ENCODE results near the gene MX1. TPM values are rescaled to one million over a fixed set of nuclear protein-coding genes. Genes with fewer than 3 reads are reported as not detected.

The MX1 gene
- total RNA-seq, 1 experiment from 2014 or later = 2.0 TPM

GRCh38 chr21:41507521-41508414 is 81.7 kb downstream of the MX1 start, which contains the start of gene TMPRSS2:
TMPRSS2 (minus strand) TSS chr21:41508158; CDS start chr21:41498133, 10,025 bp downstream.
- Histone ChIP-seq H3K27ac (ENCODE audit: low read depth, low read length) (no peak within 1 kb of the TSS), H3K4me2 (ENCODE audit: low read length) (no peak within 1 kb of the TSS), H2AFZ (ENCODE audit: low read depth, low read length, poor library complexity, severe bottlenecking) (no peak within 1 kb of the TSS), H3K36me3 (ENCODE audit: control insufficient read depth in 1 of 2, insufficient read depth in 2 of 2, low read length in 2 of 2) (no peaks in the 10 kb centered on the region), H3K4me3 (replicated peaks in 1 of 2; ENCODE audit: low read depth in 1 of 2, low read length in 2 of 2) (no peak within 1 kb of the TSS), H3K27me3 (ENCODE audit: insufficient read depth, low read length) (peaks cover under 1% of the 10 kb centered on the region; the same call in 1 of the 2 replicates), H3K4me1 (ENCODE audit: control insufficient read depth in 1 of 2, insufficient read depth in 2 of 2, low read length in 2 of 2) (no peaks in the 10 kb centered on the region), H4K20me1 (ENCODE audit: insufficient read depth) (no peaks in the 10 kb centered on the region), H3K9ac (ENCODE audit: low read length) (no peak within 1 kb of the TSS), H3K79me2 (ENCODE audit: insufficient read depth, low read length) (no peaks in the 10 kb centered on the region), H3K9me3 (ENCODE audit: control insufficient read depth in 1 of 2, insufficient read depth in 1 of 2, low read depth in 1 of 2, low read length in 2 of 2) (no peaks in the 10 kb centered on the region), H3K9me2 (ENCODE audit: insufficient read depth) (no peaks in the 10 kb centered on the region)
- POLR2A ChIA-PET = no interaction called here
- BruUV-seq (replicated peaks) = no TSS peak
- DNase-seq (ENCODE audit: low read depth, low spot score) (no peak), ATAC-seq (no peak)
- RAD21 ChIA-PET (ENCODE audit: low non-redundant PET in 1 of 2, low total read pairs in 2 of 2, uncharacterized antibody in 2 of 2, unreplicated experiment in 2 of 2) = no interaction called here
- CTCF ChIA-PET = no interaction called here
- intact Hi-C loops (cut with micrococcal nuclease) = no loop called here
- TF ChIP-seq ELF1 (IDR thresholded peaks at IDR 0.05; ENCODE audit: borderline replicate concordance, low read depth) (no peak), POLR2AphosphoS5 (IDR thresholded peaks at IDR 0.05; ENCODE audit: low read depth, low read length) (no peak), TCF7L2 (IDR thresholded peaks at IDR 0.05; ENCODE audit: borderline replicate concordance, extremely low read depth, insufficient read depth, insufficient read length) (no peak), SRF (IDR thresholded peaks at IDR 0.05; ENCODE audit: low read depth) (no peak), SP1 (IDR thresholded peaks at IDR 0.05; ENCODE audit: low read depth) (no peak), CBX3 (IDR thresholded peaks at IDR 0.05; ENCODE audit: low read depth) (no peak), EZH2 (IDR thresholded peaks at IDR 0.05) (no peak), CTCF (IDR thresholded peaks at IDR 0.05 in 2 of 3, conservative IDR thresholded peaks at IDR 0.05 in 1 of 3; ENCODE audit: borderline replicate concordance in 1 of 3, insufficient read depth in 1 of 3, low read depth in 2 of 3, low read length in 2 of 3) (no peak), CEBPB (IDR thresholded peaks at IDR 0.05; ENCODE audit: low read depth) (no peak), EZH2phosphoT487 (IDR thresholded peaks at IDR 0.05; ENCODE audit: borderline replicate concordance) (no peak), EGR1 (IDR thresholded peaks at IDR 0.05; ENCODE audit: low read depth) (no peak), FOSL1 (IDR thresholded peaks at IDR 0.05; ENCODE audit: low read depth) (no peak), MAX (IDR thresholded peaks at IDR 0.05) (no peak), POLR2A (IDR thresholded peaks at IDR 0.05; ENCODE audit: borderline replicate concordance, extremely low read depth, insufficient read depth, insufficient read length) (no peak), YY1 (IDR thresholded peaks at IDR 0.05; ENCODE audit: extremely low read depth, insufficient replicate concordance, low read depth, low read length) (no peak), ZBTB33 (IDR thresholded peaks at IDR 0.05; ENCODE audit: extremely low read depth, insufficient replicate concordance, low read length) (no peak), SIN3A (IDR thresholded peaks at IDR 0.05; ENCODE audit: low read depth) (no peak), ATF3 (IDR thresholded peaks at IDR 0.05) (no peak), JUND (IDR thresholded peaks at IDR 0.05) (no peak), RAD21 (IDR thresholded peaks at IDR 0.05; ENCODE audit: low read depth) (no peak)
